ENCODE results near the gene PNPO. TPM values are rescaled to one million over a fixed set of nuclear protein-coding genes. Genes with fewer than 3 reads are reported as not detected.

The PNPO gene
- total RNA-seq, 1 experiment from 2014 or later, result 110 TPM

DNA sequence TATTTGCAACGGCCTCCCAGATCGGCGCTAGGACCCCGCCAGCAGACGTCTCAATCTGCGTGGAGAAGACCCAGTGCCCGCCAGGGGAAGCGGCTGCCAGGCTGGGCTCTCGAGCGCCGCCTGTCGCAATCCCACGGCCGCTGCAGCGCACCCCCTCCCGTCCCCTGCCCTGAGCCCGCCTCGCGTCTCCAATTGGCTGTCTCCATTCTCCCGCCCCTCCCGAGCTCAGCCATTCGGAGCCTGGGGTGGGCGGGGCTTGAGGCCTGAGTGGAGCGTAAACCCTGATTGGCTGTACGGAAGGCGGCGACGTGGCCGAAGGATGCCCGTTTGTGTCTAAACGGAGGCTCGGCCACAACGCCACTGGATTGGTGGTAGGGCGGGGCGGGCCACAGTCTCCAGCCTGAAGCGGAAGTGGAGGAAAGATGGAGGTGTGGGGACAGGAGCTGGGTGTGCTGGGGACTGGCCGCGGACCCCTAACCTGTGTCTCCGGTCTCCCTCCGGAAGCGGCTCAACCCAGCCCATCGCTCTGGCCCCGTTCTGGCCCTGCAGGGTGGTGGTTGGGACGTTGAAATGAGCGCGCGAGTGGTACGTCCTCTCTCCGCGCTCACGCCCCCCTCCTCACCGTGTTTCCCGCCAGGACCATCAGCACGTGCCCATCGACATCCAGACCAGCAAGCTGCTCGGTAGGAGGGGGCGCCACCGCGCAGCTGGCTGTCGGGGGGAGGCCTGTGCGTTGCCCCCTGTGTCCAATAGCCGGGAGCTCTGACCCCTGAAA, 29.5 kb downstream of the PNPO start, which contains the start of gene CDK5RAP3:
TSS of gene CDK5RAP3 (plus strand) at position 389 of the 775 bp plus-strand sequence. CDS start at position 423, 34 bp downstream.
- Mint-ChIP-seq H3K27ac (ENCODE audit: unreplicated experiment) (peak within 1 kb of the TSS; percentile 92), H3K9me3 (ENCODE audit: unreplicated experiment) (no peaks in the 10 kb centered on the region), H3K27me3 (ENCODE audit: insufficient read depth, unreplicated experiment) (no peaks in the 10 kb centered on the region), H3K4me1 (ENCODE audit: low read depth, unreplicated experiment) (peaks cover 30% of the 10 kb centered on the region), H3K36me3 (ENCODE audit: insufficient read depth, unreplicated experiment) (peaks cover 24% of the 10 kb centered on the region), H3K4me3 (ENCODE audit: unreplicated experiment) (peak within 1 kb of the TSS; percentile 94)
- no peaks in the 10 kb centered on the region for H3K27me3 ChIP-seq (replicated peaks; ENCODE audit: control insufficient read depth, insufficient read depth, low read length)
- intact Hi-C loops (cut with micrococcal nuclease; ENCODE audit: unreplicated experiment), result loop anchor here (1.0 to 2.0 kb wide), 7 partner anchors 14 to 130 kb away; partner anchors contain the start of genes CBX1, NFE2L1, PRR15L and SCRN2
- peak; percentile 100 for DNase-seq
- ChIA-PET POLR2A (interaction anchor here (0.5 to 3.2 kb wide), 37 partner anchors 10 to 850 kb away, joined by 3 to 70 read pairs (median 5); partner anchors contain the start of genes LRRC46, MRPL10, NFE2L1 and PNPO), CTCF (interaction anchor here (0.5 to 7.0 kb wide), 61 partner anchors 10 to 1026 kb away, joined by 3 to 219 read pairs (median 4); partner anchors contain the start of genes CBX1, LRRC46, MRPL10 and NFE2L1)
- TF ChIP-seq, protein P1, sequence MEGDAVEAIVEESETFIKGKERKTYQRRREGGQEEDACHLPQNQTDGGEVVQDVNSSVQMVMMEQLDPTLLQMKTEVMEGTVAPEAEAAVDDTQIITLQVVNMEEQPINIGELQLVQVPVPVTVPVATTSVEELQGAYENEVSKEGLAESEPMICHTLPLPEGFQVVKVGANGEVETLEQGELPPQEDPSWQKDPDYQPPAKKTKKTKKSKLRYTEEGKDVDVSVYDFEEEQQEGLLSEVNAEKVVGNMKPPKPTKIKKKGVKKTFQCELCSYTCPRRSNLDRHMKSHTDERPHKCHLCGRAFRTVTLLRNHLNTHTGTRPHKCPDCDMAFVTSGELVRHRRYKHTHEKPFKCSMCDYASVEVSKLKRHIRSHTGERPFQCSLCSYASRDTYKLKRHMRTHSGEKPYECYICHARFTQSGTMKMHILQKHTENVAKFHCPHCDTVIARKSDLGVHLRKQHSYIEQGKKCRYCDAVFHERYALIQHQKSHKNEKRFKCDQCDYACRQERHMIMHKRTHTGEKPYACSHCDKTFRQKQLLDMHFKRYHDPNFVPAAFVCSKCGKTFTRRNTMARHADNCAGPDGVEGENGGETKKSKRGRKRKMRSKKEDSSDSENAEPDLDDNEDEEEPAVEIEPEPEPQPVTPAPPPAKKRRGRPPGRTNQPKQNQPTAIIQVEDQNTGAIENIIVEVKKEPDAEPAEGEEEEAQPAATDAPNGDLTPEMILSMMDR (IDR thresholded peaks at IDR 0.05; ENCODE audit: insufficient read depth in 1 of 2, low read depth in 1 of 2, low read length in 1 of 2, severe bottlenecking in 1 of 2, unreplicated experiment in 1 of 2), result peak; percentile 99 to 100
- H3K9me3 ChIP-seq, result no peaks in the 10 kb centered on the region
- H3K36me3 ChIP-seq (ENCODE audit: control insufficient read depth, insufficient read depth, low read length), result peaks cover 3% of the 10 kb centered on the region; the same call in 1 of the 2 replicates
- peak within 1 kb of the TSS; percentile 72 for H3K4me3 ChIP-seq (ENCODE audit: low read depth, low read length)
- peaks cover 40% of the 10 kb centered on the region for H3K4me1 ChIP-seq
- BruUV-seq (replicated peaks), result no TSS peak

DNA sequence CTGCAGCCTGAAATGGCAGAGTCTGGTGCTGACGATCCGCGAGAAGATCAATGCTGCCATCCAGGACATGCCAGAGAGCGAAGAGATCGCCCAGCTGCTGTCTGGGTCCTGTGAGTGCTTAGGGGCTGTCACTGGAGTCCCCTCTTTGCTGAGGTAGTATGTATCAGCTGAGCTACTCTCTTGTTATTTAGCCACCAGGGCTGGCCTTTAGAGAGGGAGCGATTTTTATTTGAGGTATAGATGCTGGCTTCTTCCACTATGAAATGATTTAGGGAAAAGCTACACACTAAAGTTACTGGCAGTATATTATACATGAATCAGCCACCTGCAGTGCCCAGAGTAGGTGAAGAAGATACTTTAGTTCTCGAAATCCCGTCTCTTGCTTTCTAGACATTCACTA, 32.2 kb downstream of the PNPO start:
- POLR2A ChIA-PET, result interaction anchor here (0.5 kb wide), 1 partner anchor 48 kb away, joined by 5 read pairs; no protein-coding TSS in a partner anchor
- CTCF ChIA-PET, result interaction anchor here (1.2 to 7.0 kb wide), 2 partner anchors 16 to 30 kb away, joined by 3 to 219 read pairs; partner anchors contain the start of genes PNPO and PRR15L
- Histone ChIP-seq H3K36me3 (ENCODE audit: control insufficient read depth, insufficient read depth, low read length) (peaks cover 8% of the 10 kb centered on the region), H3K4me1 (peaks cover 16% of the 10 kb centered on the region), H3K9me3 (no peaks in the 10 kb centered on the region), H3K4me3 (ENCODE audit: low read depth, low read length) (no peak overlapping the region), H3K27me3 (replicated peaks; ENCODE audit: control insufficient read depth, insufficient read depth, low read length) (no peaks in the 10 kb centered on the region)
- peak in 1 of 2 experiments; percentile 43 for DNase-seq
- no peak overlapping the region for H3K27ac Mint-ChIP-seq (ENCODE audit: unreplicated experiment)
- H3K36me3 Mint-ChIP-seq (ENCODE audit: insufficient read depth, unreplicated experiment), result peaks cover 46% of the 10 kb centered on the region
- no TSS peak for BruUV-seq (replicated peaks)
- H3K27me3 Mint-ChIP-seq (ENCODE audit: insufficient read depth, unreplicated experiment), result no peaks in the 10 kb centered on the region
- TF ChIP-seq, protein P1 (IDR thresholded peaks at IDR 0.05; ENCODE audit: insufficient read depth in 1 of 2, low read depth in 1 of 2, low read length in 1 of 2, severe bottlenecking in 1 of 2, unreplicated experiment in 1 of 2), result no peak
- peaks cover 14% of the 10 kb centered on the region for H3K4me1 Mint-ChIP-seq (ENCODE audit: low read depth, unreplicated experiment)
- no peak overlapping the region for H3K4me3 Mint-ChIP-seq (ENCODE audit: unreplicated experiment)
- no peaks in the 10 kb centered on the region for H3K9me3 Mint-ChIP-seq (ENCODE audit: unreplicated experiment)
- intact Hi-C loops (cut with micrococcal nuclease; ENCODE audit: unreplicated experiment), result no loop called here

DNA sequence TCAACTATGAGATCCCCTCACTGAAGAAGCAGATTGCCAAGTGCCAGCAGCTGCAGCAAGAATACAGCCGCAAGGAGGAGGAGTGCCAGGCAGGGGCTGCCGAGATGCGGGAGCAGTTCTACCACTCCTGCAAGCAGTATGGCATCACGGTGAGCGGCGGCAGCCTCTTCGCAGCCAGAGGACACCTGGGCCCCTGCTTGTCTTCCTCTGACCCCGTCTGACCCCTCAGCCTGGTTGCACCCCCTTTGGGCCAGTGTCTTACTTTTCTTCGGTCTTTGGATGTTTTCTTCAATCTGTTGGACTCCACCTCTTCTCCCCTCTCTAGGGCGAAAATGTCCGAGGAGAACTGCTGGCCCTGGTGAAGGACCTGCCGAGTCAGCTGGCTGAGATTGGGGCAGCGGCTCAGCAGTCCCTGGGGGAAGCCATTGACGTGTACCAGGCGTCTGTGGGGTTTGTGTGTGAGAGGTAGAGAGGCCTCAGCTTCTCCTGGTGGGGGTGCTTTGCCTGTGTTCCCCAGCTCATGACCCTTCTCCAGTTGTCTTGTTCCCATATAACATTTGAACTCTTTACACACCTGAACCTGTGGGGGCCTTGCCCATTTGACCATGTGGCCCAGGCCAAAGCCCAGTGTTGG, 33.9 kb downstream of the PNPO start:
- H3K4me3 ChIP-seq (ENCODE audit: low read depth, low read length), result no peak overlapping the region
- POLR2A ChIA-PET, result no interaction called here
- H3K27ac Mint-ChIP-seq (ENCODE audit: unreplicated experiment), result no peak overlapping the region
- no peaks in the 10 kb centered on the region for H3K27me3 ChIP-seq (replicated peaks; ENCODE audit: control insufficient read depth, insufficient read depth, low read length)
- no peak overlapping the region for H3K4me3 Mint-ChIP-seq (ENCODE audit: unreplicated experiment)
- BruUV-seq (replicated peaks), result no TSS peak
- CTCF ChIA-PET, result interaction anchor here (1.1 to 1.8 kb wide), 5 partner anchors 10 to 41 kb away, joined by 3 to 8 read pairs (median 5); partner anchors contain the start of gene PNPO
- intact Hi-C loops (cut with micrococcal nuclease; ENCODE audit: unreplicated experiment), result loop anchor here (1.0 kb wide), 1 partner anchor 36 kb away; no protein-coding TSS in a partner anchor
- peaks cover 21% of the 10 kb centered on the region for H3K36me3 ChIP-seq (ENCODE audit: control insufficient read depth, insufficient read depth, low read length)
- peak in 1 of 2 experiments; percentile 50 for DNase-seq
- peaks cover 4% of the 10 kb centered on the region for H3K4me1 Mint-ChIP-seq (ENCODE audit: low read depth, unreplicated experiment)
- no peaks in the 10 kb centered on the region for H3K9me3 ChIP-seq
- peaks cover 53% of the 10 kb centered on the region for H3K36me3 Mint-ChIP-seq (ENCODE audit: insufficient read depth, unreplicated experiment)
- TF ChIP-seq, protein P1 (IDR thresholded peaks at IDR 0.05; ENCODE audit: insufficient read depth in 1 of 2, low read depth in 1 of 2, low read length in 1 of 2, severe bottlenecking in 1 of 2, unreplicated experiment in 1 of 2), result peak; percentile 29 to 37
- no peaks in the 10 kb centered on the region for H3K9me3 Mint-ChIP-seq (ENCODE audit: unreplicated experiment)
- H3K4me1 ChIP-seq, result peaks cover 2% of the 10 kb centered on the region
- no peaks in the 10 kb centered on the region for H3K27me3 Mint-ChIP-seq (ENCODE audit: insufficient read depth, unreplicated experiment)

Data from Caco-2 (cell line).